CD4-positive, alpha-beta T cell (primary cell): ENCODE data around the gene ACADS. TPM values are rescaled to one million over a fixed set of nuclear protein-coding genes. Genes with fewer than 3 reads are reported as not detected.

Experiments used
- ATAC-seq: fragments of 200-7000 bp; cut with Tn5 transposase; one replicate; pipeline ENCODE4 v1.10.0; 2022; ENCODE audit warnings: mild to moderate bottlenecking; ENCODE audit not compliant: poor library complexity
- CTCF ChIA-PET: fragments of 350-600 bp; sonication (Branson Sonifier 250); formaldehyde crosslinking; loops from one replicate; lab custom pipeline; 2021; ENCODE audit warnings: antibody characterized with exemption, inconsistent platforms; lab: Charles Lee
- POLR2A ChIA-PET: fragments of 350-600 bp; sonication (Branson Sonifier 250); formaldehyde crosslinking; loops from one replicate; lab custom pipeline; 2021; ENCODE audit warnings: antibody characterized with exemption, inconsistent platforms; lab: Charles Lee
- DNase-seq, 14 experiments: peaks; one replicate each; pipeline ENCODE4 v3.0.0-alpha.2; 2013 to 2020; ENCODE audit warnings: mixed read lengths in 2 of 14
- H3K27ac ChIP-seq, 2 donors: one replicate each; pipeline versions ENCODE4 v1.5.1 to v1.7.0; 2013; ENCODE audit warnings: low read length in 2 of 2, low read depth in 1 of 2, mild to moderate bottlenecking in 1 of 2
- H3K27me3 ChIP-seq, 2 experiments: 1 replicate in 1 of 2; 2 replicates in 1 of 2; pipeline versions ENCODE4 v1.6.1 to v1.7.0; 2013; ENCODE audit warnings: low read length in 2 of 2, control low read depth in 1 of 2, mild to moderate bottlenecking in 1 of 2, moderate library complexity in 1 of 2; ENCODE audit not compliant: insufficient read depth in 2 of 2, control insufficient read depth in 1 of 2
- H3K36me3 ChIP-seq: one replicate; pipeline ENCODE4 v1.6.1; 2013; ENCODE audit warnings: low read length, control low read depth; ENCODE audit not compliant: insufficient read depth
- H3K4me1 ChIP-seq: one replicate; pipeline ENCODE4 v1.6.1; 2013; ENCODE audit warnings: low read length, control low read depth; ENCODE audit not compliant: insufficient read depth
- H3K4me3 ChIP-seq: one replicate; pipeline ENCODE4 v1.5.1; 2013; ENCODE audit warnings: mild to moderate bottlenecking, low read length, moderate library complexity
- H3K9me3 ChIP-seq, 2 experiments: 1 replicate in 1 of 2; 2 replicates in 1 of 2; pipeline versions ENCODE4 v1.6.1 to v1.7.0; 2013; ENCODE audit warnings: low read length in 2 of 2, mild to moderate bottlenecking in 2 of 2, control low read depth in 1 of 2, moderate library complexity in 1 of 2; ENCODE audit not compliant: control insufficient read depth in 1 of 2, insufficient read depth in 1 of 2
- H3K27ac Mint-ChIP-seq: one replicate; pipeline ENCODE4 v1.8.0; 2020; ENCODE audit warnings: mixed read lengths
- H3K27me3 Mint-ChIP-seq: one replicate; pipeline ENCODE4 v1.8.0; 2021; ENCODE audit warnings: mixed read lengths
- H3K36me3 Mint-ChIP-seq: one replicate; pipeline ENCODE4 v1.8.0; 2021; ENCODE audit warnings: low read depth, mixed read lengths
- H3K4me1 Mint-ChIP-seq: one replicate; pipeline ENCODE4 v1.8.0; 2021; ENCODE audit warnings: low read depth, mixed read lengths
- H3K4me3 Mint-ChIP-seq: one replicate; pipeline ENCODE4 v1.8.0; 2020; ENCODE audit warnings: mild to moderate bottlenecking, mixed read lengths
- H3K9me3 Mint-ChIP-seq: one replicate; pipeline ENCODE4 v1.8.0; 2020; ENCODE audit warnings: mixed read lengths
- intact Hi-C, 2 experiments: fragments of 100-400 bp; cut with DNase I in 1 of 2; cut with micrococcal nuclease in 1 of 2; formaldehyde crosslinking; loops; one replicate each; pipeline versions ENCODE4 v1.15.1 to v1.9.0; 2023 to 2025; cut with DNase I, micrococcal nuclease
- total RNA-seq, 174 experiments: library from RNA in 2 of 174; stranded (reverse) in 2 of 174; gene quantifications; one replicate each; pipeline ENCODE4 v1.2.3 and lab custom pipeline; 2021 to 2026
- TF ChIP-seq, protein P1 (sequence below): fragments of 200-600 bp; IDR thresholded peaks from one replicate; pipeline ENCODE4 v1.8.0; 2022; ENCODE audit warnings: antibody characterized with exemption, mild to moderate bottlenecking

ACADS gene
- total RNA-seq, 2 experiments from 2014 or later, result 8.9 to 9.2 TPM

GRCh38 chr12:120680165-120680738, 45.4 kb upstream of the ACADS start:
- Histone ChIP-seq H3K4me3 (no peak overlapping the region), H3K36me3 (no peaks in the 10 kb centered on the region), H3K27ac (no peak overlapping the region), H3K27me3 (no peaks in the 10 kb centered on the region), H3K4me1 (peaks cover 12% of the 10 kb centered on the region), H3K9me3 (no peaks in the 10 kb centered on the region)
- H3K27me3 Mint-ChIP-seq, result no peaks in the 10 kb centered on the region
- TF ChIP-seq, protein P1, sequence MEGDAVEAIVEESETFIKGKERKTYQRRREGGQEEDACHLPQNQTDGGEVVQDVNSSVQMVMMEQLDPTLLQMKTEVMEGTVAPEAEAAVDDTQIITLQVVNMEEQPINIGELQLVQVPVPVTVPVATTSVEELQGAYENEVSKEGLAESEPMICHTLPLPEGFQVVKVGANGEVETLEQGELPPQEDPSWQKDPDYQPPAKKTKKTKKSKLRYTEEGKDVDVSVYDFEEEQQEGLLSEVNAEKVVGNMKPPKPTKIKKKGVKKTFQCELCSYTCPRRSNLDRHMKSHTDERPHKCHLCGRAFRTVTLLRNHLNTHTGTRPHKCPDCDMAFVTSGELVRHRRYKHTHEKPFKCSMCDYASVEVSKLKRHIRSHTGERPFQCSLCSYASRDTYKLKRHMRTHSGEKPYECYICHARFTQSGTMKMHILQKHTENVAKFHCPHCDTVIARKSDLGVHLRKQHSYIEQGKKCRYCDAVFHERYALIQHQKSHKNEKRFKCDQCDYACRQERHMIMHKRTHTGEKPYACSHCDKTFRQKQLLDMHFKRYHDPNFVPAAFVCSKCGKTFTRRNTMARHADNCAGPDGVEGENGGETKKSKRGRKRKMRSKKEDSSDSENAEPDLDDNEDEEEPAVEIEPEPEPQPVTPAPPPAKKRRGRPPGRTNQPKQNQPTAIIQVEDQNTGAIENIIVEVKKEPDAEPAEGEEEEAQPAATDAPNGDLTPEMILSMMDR, result no peak
- DNase-seq (no peak), ATAC-seq (no peak)
- H3K4me3 Mint-ChIP-seq, result no peak overlapping the region
- intact Hi-C loops, result loop anchor here in 1 of 2 experiments (2.0 to 10.0 kb wide), 2 partner anchors 31 to 485 kb away; partner anchors contain the start of gene GCN1
- H3K9me3 Mint-ChIP-seq, result no peaks in the 10 kb centered on the region
- H3K36me3 Mint-ChIP-seq, result no peaks in the 10 kb centered on the region
- POLR2A ChIA-PET, result no interaction called here
- H3K4me1 Mint-ChIP-seq, result no peaks in the 10 kb centered on the region
- H3K27ac Mint-ChIP-seq, result no peak overlapping the region
- CTCF ChIA-PET, result interaction anchor here (1.8 kb wide), 1 partner anchor 34 kb away, joined by 4 read pairs; no protein-coding TSS in a partner anchor

- no peaks in the 10 kb centered on the region for H3K9me3 Mint-ChIP-seq
- H3K4me1 Mint-ChIP-seq, result peaks cover 28% of the 10 kb centered on the region
- Histone ChIP-seq H3K27ac (no peak overlapping the region), H3K27me3 (no peaks in the 10 kb centered on the region), H3K4me3 (no peak overlapping the region), H3K4me1 (peaks cover 32% of the 10 kb centered on the region), H3K36me3 (no peaks in the 10 kb centered on the region), H3K9me3 (no peaks in the 10 kb centered on the region)
- no peaks in the 10 kb centered on the region for H3K27me3 Mint-ChIP-seq
- TF ChIP-seq, protein P1, result no peak
- ChIA-PET CTCF (interaction anchor here (1.1 kb wide), 1 partner anchor 38 kb away, joined by 4 read pairs; no protein-coding TSS in a partner anchor), POLR2A (no interaction called here)
- H3K4me3 Mint-ChIP-seq, result peak overlapping the region; percentile 58
- ATAC-seq, result no peak
- peaks cover 8% of the 10 kb centered on the region for H3K36me3 Mint-ChIP-seq
- peak in 2 of 14 experiments; percentile 50 to 56 for DNase-seq
- intact Hi-C loops, result loop anchor here in 1 of 2 experiments (10.0 kb wide), 1 partner anchor 490 kb away; the partner anchor contains the start of gene GCN1
- no peak overlapping the region for H3K27ac Mint-ChIP-seq
Observed at GRCh38 chr12:120684523-120684932, 41.1 kb upstream of the ACADS start.

DNA sequence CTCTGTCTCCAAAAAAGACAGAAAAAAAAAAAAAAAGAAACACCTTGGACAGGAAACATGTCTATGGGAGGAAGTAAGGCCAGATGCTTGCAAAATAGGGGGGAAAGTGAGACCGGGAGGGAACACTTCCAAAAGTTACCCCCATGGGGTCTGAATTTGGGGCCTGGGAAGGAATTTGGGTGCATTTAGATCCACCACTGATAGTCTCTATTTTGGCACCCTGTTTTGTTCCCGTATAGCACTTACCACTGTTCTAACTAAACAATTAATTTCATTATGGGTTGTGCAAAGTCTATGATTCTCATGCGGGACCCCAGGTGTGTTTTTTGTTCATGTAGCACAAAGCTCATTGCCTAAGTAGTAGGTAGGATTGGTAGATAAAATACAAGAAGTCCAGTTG, 40.1 kb upstream of the ACADS start:
- no peaks in the 10 kb centered on the region for H3K36me3 ChIP-seq
- H3K27me3 ChIP-seq, result no peaks in the 10 kb centered on the region
- Mint-ChIP-seq H3K36me3 (peaks cover 8% of the 10 kb centered on the region), H3K27me3 (no peaks in the 10 kb centered on the region), H3K9me3 (no peaks in the 10 kb centered on the region), H3K27ac (peak overlapping the region; percentile 89), H3K4me1 (peaks cover 38% of the 10 kb centered on the region), H3K4me3 (peak overlapping the region; percentile 93)
- H3K27ac ChIP-seq, result peak overlapping the region in 1 of 2 donors; percentile 96
- CTCF ChIA-PET, result no interaction called here
- no peak overlapping the region for H3K4me3 ChIP-seq
- intact Hi-C loops, result loop anchor here (5.0 to 10.0 kb wide), 6 partner anchors 42 to 557 kb away; partner anchors contain the start of genes ACADS (in 1 of the 2), C12orf43 (in 1 of the 2), GCN1 (in 1 of the 2) and SPPL3 (in 1 of the 2)
- DNase-seq, result no peak
- H3K9me3 ChIP-seq, result no peaks in the 10 kb centered on the region
- TF ChIP-seq, protein P1, result no peak
- H3K4me1 ChIP-seq, result peaks cover 33% of the 10 kb centered on the region
- POLR2A ChIA-PET, result no interaction called here
- ATAC-seq, result no peak
